ENCODE data around the gene PPP2R5A. TPM values are rescaled to one million over a fixed set of nuclear protein-coding genes. Genes with fewer than 3 reads are reported as not detected.

Gene PPP2R5A
- total and polyA plus RNA-seq, 2 of the 13 experiments (the other 11 are each of a cell fraction or from before 2014, with no cell fraction given) = 22.0 to 31.4 TPM

GRCh38 chr1:212368073-212368484 is 82.9 kb downstream of the PPP2R5A start:
- POLR2A ChIA-PET = no interaction called here
- TF ChIP-seq MAZ (IDR thresholded peaks at IDR 0.05; ENCODE audit: borderline replicate concordance, low read depth, low read length) (no peak), MAZ (CRISPR knock-in tag; IDR thresholded peaks at IDR 0.05; ENCODE audit: low read depth) (0 out of 2 replicates have a peak, but pooled peaks have one; percentile 28), ZNF18 (CRISPR knock-in tag; IDR thresholded peaks at IDR 0.05; ENCODE audit: insufficient replicate concordance) (no peak), BCL6 (CRISPR knock-in tag; IDR thresholded peaks at IDR 0.05) (no peak), ZNF788 (CRISPR knock-in tag; IDR thresholded peaks at IDR 0.05; ENCODE audit: borderline replicate concordance) (0 out of 2 replicates have a peak, but pooled peaks have one; percentile 41), SMC3 (IDR thresholded peaks at IDR 0.05; ENCODE audit: low read length) (peak; percentile 73), FOXA3 (CRISPR knock-in tag; IDR thresholded peaks at IDR 0.05) (peak; percentile 32; the same call in 1 of the 2 replicates), STAG1 (CRISPR knock-in tag; IDR thresholded peaks at IDR 0.05) (peak; percentile 93), FOXA1 (IDR thresholded peaks at IDR 0.05) (no peak), FOXA1 (CRISPR knock-in tag; IDR thresholded peaks at IDR 0.05) (peak; percentile 30; the same call in 1 of the 2 replicates), RAD21 (CRISPR knock-in tag; IDR thresholded peaks at IDR 0.05) (peak; percentile 72)
- TF ChIP-seq, protein P1, sequence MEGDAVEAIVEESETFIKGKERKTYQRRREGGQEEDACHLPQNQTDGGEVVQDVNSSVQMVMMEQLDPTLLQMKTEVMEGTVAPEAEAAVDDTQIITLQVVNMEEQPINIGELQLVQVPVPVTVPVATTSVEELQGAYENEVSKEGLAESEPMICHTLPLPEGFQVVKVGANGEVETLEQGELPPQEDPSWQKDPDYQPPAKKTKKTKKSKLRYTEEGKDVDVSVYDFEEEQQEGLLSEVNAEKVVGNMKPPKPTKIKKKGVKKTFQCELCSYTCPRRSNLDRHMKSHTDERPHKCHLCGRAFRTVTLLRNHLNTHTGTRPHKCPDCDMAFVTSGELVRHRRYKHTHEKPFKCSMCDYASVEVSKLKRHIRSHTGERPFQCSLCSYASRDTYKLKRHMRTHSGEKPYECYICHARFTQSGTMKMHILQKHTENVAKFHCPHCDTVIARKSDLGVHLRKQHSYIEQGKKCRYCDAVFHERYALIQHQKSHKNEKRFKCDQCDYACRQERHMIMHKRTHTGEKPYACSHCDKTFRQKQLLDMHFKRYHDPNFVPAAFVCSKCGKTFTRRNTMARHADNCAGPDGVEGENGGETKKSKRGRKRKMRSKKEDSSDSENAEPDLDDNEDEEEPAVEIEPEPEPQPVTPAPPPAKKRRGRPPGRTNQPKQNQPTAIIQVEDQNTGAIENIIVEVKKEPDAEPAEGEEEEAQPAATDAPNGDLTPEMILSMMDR (CRISPR knock-in tag; IDR thresholded peaks at IDR 0.05) = peak; percentile 85
- in situ Hi-C loops (cut with HindIII; ENCODE audit: extremely low pct_ligation_motif_present, low pct_unique_long_range_greater_than_20kb) = loop anchor here (5.0 to 10.0 kb wide), 2 partner anchors 87 to 296 kb away; no protein-coding TSS in a partner anchor

More at GRCh38 chr1:212368073-212368484, 82.9 kb downstream of the PPP2R5A start:
- Histone ChIP-seq H3K79me2 (ENCODE audit: insufficient read depth, low read length) (no peaks in the 10 kb centered on the region), H3K4me1 (ENCODE audit: insufficient read depth, low read length) (no peaks in the 10 kb centered on the region), H3K4me2 (ENCODE audit: low read depth, low read length) (no peak overlapping the region), H3K9me3 (ENCODE audit: low read length) (peaks cover 4% of the 10 kb centered on the region; the same call in 1 of the 2 replicates), H3K27me3 (ENCODE audit: control insufficient read depth in 1 of 2, insufficient read depth in 2 of 2, low read length in 2 of 2) (no peaks in the 10 kb centered on the region), H3K4me3 (replicated peaks in 1 of 3; ENCODE audit: insufficient read depth in 1 of 3, low read depth in 2 of 3, low read length in 3 of 3) (no peak overlapping the region), H3K9ac (ENCODE audit: insufficient read depth, low read depth, low read length) (no peak overlapping the region), H3K36me3 (replicated peaks in 1 of 2; ENCODE audit: control insufficient read depth in 1 of 2, insufficient read depth in 2 of 2, low read length in 2 of 2) (peaks cover 6 to 24% of the 10 kb centered on the region in 2 experiments), H2AFZ (ENCODE audit: low read length) (no peak overlapping the region), H4K20me1 (ENCODE audit: insufficient read depth, low read length) (no peaks in the 10 kb centered on the region), H3K27ac (ENCODE audit: extremely low read length, insufficient read depth, low read length) (no peak overlapping the region)
- DNase-seq (ENCODE audit: low spot score) (peak; percentile 61), ATAC-seq (peak; percentile 96), FAIRE-seq (peak; percentile 81)
- no TSS peak for BruUV-seq (replicated peaks)
- intact Hi-C loops (cut with micrococcal nuclease; ENCODE audit: unreplicated experiment) = loop anchor here (1.0 to 5.0 kb wide), 4 partner anchors 76 to 305 kb away; no protein-coding TSS in a partner anchor
- CTCF ChIA-PET (ENCODE audit: low intra/inter-chr PET ratio, low total read pairs) = interaction anchor here (0.7 to 2.0 kb wide), 3 partner anchors 74 to 306 kb away, joined by 3 to 25 read pairs (median 22); no protein-coding TSS in a partner anchor
- WGBS (ENCODE audit: low lambda C conversion rate) = 56% methylated on average over 3 of the region's 3 CpGs

All from HepG2 (cell line).